ENCODE measurements around the gene SLC16A10. TPM values are rescaled to one million over a fixed set of nuclear protein-coding genes. Genes with fewer than 3 reads are reported as not detected.

The SLC16A10 gene
- total RNA-seq, 1 donor from 2014 or later = 4.1 TPM

GRCh38 chr6:111192911-111193555, 105.7 kb downstream of the SLC16A10 start:
- no peak overlapping the region for H3K4me3 Mint-ChIP-seq (ENCODE audit: unreplicated experiment)
- no peak for TF ChIP-seq CTCF (IDR thresholded peaks at IDR 0.05; ENCODE audit: partially characterized antibody, unreplicated experiment)

GRCh38 chr6:111195656-111196055, 108.4 kb downstream of the SLC16A10 start:
- Mint-ChIP-seq H3K9me3 (ENCODE audit: unreplicated experiment) (peaks cover 1% of the 10 kb centered on the region), H3K4me1 (ENCODE audit: low read depth, unreplicated experiment) (no peaks in the 10 kb centered on the region), H3K36me3 (ENCODE audit: unreplicated experiment) (peaks cover 8% of the 10 kb centered on the region), H3K4me3 (ENCODE audit: unreplicated experiment) (no peak overlapping the region), H3K27me3 (ENCODE audit: unreplicated experiment) (no peaks in the 10 kb centered on the region), H3K27ac (ENCODE audit: unreplicated experiment) (no peak overlapping the region)
- DNase-seq = no peak
- no peak for TF ChIP-seq CTCF (IDR thresholded peaks at IDR 0.05; ENCODE audit: partially characterized antibody, unreplicated experiment)

More at GRCh38 chr6:111192911-111193555, 105.7 kb downstream of the SLC16A10 start:
- Mint-ChIP-seq H3K36me3 (ENCODE audit: unreplicated experiment) (peaks cover 8% of the 10 kb centered on the region), H3K4me1 (ENCODE audit: low read depth, unreplicated experiment) (no peaks in the 10 kb centered on the region), H3K27me3 (ENCODE audit: unreplicated experiment) (no peaks in the 10 kb centered on the region), H3K9me3 (ENCODE audit: unreplicated experiment) (peaks cover 1% of the 10 kb centered on the region), H3K27ac (ENCODE audit: unreplicated experiment) (no peak overlapping the region)
- DNase-seq = no peak

- H3K4me3 Mint-ChIP-seq (ENCODE audit: unreplicated experiment) = no peak overlapping the region
- no peaks in the 10 kb centered on the region for H3K36me3 Mint-ChIP-seq (ENCODE audit: unreplicated experiment)
- H3K27me3 Mint-ChIP-seq (ENCODE audit: unreplicated experiment) = no peaks in the 10 kb centered on the region
- DNase-seq = no peak
- no peaks in the 10 kb centered on the region for H3K4me1 Mint-ChIP-seq (ENCODE audit: low read depth, unreplicated experiment)
- no peak overlapping the region for H3K27ac Mint-ChIP-seq (ENCODE audit: unreplicated experiment)
- TF ChIP-seq CTCF (IDR thresholded peaks at IDR 0.05; ENCODE audit: partially characterized antibody, unreplicated experiment) = no peak
- no peaks in the 10 kb centered on the region for H3K9me3 Mint-ChIP-seq (ENCODE audit: unreplicated experiment)
Observed at GRCh38 chr6:111198841-111199240, 111.5 kb downstream of the SLC16A10 start.

- Mint-ChIP-seq H3K4me1 (ENCODE audit: low read depth, unreplicated experiment) (no peaks in the 10 kb centered on the region), H3K9me3 (ENCODE audit: unreplicated experiment) (no peaks in the 10 kb centered on the region), H3K4me3 (ENCODE audit: unreplicated experiment) (no peak overlapping the region), H3K27me3 (ENCODE audit: unreplicated experiment) (no peaks in the 10 kb centered on the region), H3K36me3 (ENCODE audit: unreplicated experiment) (no peaks in the 10 kb centered on the region), H3K27ac (ENCODE audit: unreplicated experiment) (no peak overlapping the region)
- TF ChIP-seq CTCF (IDR thresholded peaks at IDR 0.05; ENCODE audit: partially characterized antibody, unreplicated experiment) = no peak
- DNase-seq = no peak
Observed at GRCh38 chr6:111199935-111200334, 112.6 kb downstream of the SLC16A10 start.

GRCh38 chr6:111200350-111201243, 113.3 kb downstream of the SLC16A10 start:
- Mint-ChIP-seq H3K4me3 (ENCODE audit: unreplicated experiment) (no peak overlapping the region), H3K36me3 (ENCODE audit: unreplicated experiment) (no peaks in the 10 kb centered on the region), H3K27me3 (ENCODE audit: unreplicated experiment) (no peaks in the 10 kb centered on the region), H3K9me3 (ENCODE audit: unreplicated experiment) (no peaks in the 10 kb centered on the region), H3K4me1 (ENCODE audit: low read depth, unreplicated experiment) (no peaks in the 10 kb centered on the region), H3K27ac (ENCODE audit: unreplicated experiment) (no peak overlapping the region)
- no peak for TF ChIP-seq CTCF (IDR thresholded peaks at IDR 0.05; ENCODE audit: partially characterized antibody, unreplicated experiment)
- no peak for DNase-seq
